A549 (cell line): ENCODE data around the gene SUN1. TPM values are rescaled to one million over a fixed set of nuclear protein-coding genes. Genes with fewer than 3 reads are reported as not detected.
"Not testable (repeated sequence)": the region's sequence is repeated elsewhere in the genome, so short reads cannot be mapped to it uniquely, and the experiment has no call there.

Experiments used
- ATAC-seq, 2 experiments: fragments of 200-7000 bp in 1 of 2; fragments of >200 bp in 1 of 2; cut with Nextera tagmentation in 1 of 2; cut with Tn5 transposase in 1 of 2; 3 replicates each; pipeline versions ENCODE4 v1.8.0 to v1.9.1; 2018 to 2020; ENCODE audit warnings: mild to moderate bottlenecking in 1 of 2, moderate library complexity in 1 of 2
- CTCF ChIA-PET: fragments of 300-600 bp; sonication (Branson Sonifier 250); formaldehyde crosslinking; extraction: SDS; loops from one replicate; lab custom pipeline; 2021; ENCODE audit warnings: antibody characterized with exemption, inconsistent platforms; lab: Yijun Ruan, JAX
- POLR2A ChIA-PET: fragments of 350-600 bp; formaldehyde crosslinking; extraction: SDS; loops from one replicate; lab custom pipeline; 2021; ENCODE audit warnings: antibody characterized with exemption, inconsistent platforms; lab: Yijun Ruan, JAX
- DNase-seq, 2 experiments: peaks; one replicate each; pipeline versions ENCODE4 v3.0.0 to v3.0.0-alpha.2; 2011 to 2016; ENCODE audit warnings: low read depth in 1 of 2, low spot score in 1 of 2
- FAIRE-seq: peaks from 2 replicates; lab custom pipeline; 2011; peaks lifted over from hg19 to GRCh38; lab: Jason Lieb, UNC
- H3K27ac ChIP-seq, 2 experiments: fragments of >200 bp; sonication (Bioruptor Twin); formaldehyde crosslinking; 3 replicates each; pipeline ENCODE4 v1.5.1; 2016 to 2017
- H3K4me1 ChIP-seq: fragments of >200 bp; sonication (Bioruptor Twin); formaldehyde crosslinking; 3 replicates; pipeline ENCODE4 v1.6.1; 2016
- H3K4me2 ChIP-seq: fragments of >200 bp; sonication (Bioruptor Twin); formaldehyde crosslinking; 3 replicates; pipeline ENCODE4 v1.6.1; 2016
- H3K4me3 ChIP-seq: fragments of >200 bp; sonication (Bioruptor Twin); formaldehyde crosslinking; 3 replicates; pipeline ENCODE4 v1.5.1; 2016
- H3K9me3 ChIP-seq: fragments of >200 bp; sonication (Bioruptor Twin); formaldehyde crosslinking; 3 replicates; pipeline ENCODE4 v1.6.1; 2016
- HOXA7 ChIP-seq: fragments of 250-450 bp; sonication (Bioruptor Pico); IDR thresholded peaks from 2 replicates; pipeline ENCODE4 v1.5.0; 2020; ENCODE audit warnings: mild to moderate bottlenecking, moderate library complexity
- KDM5A ChIP-seq: fragments of 200-600 bp; sonication (generic); IDR thresholded peaks from 2 replicates; pipeline ENCODE4 v1.6.1; 2016; ENCODE audit warnings: antibody characterized with exemption, mild to moderate bottlenecking
- WGBS: methylation state at CpG from one replicate; pipeline ENCODE4 v1.1.6; 2017; ENCODE audit errors: missing lambda C conversion rate; 5-methylcytosine and 5-hydroxymethylcytosine counted together
- polyA plus RNA-seq, 4 experiments: library from polyadenylated mRNA; depleted of rRNA in 3 of 4; stranded (reverse); fragments of >200 nt; fragmentation: RNase III in 1 of 4; extraction: RNeasy Plus Mini Kit Qiagen cat#74134 plus additional on column Dnase treatment in 1 of 4; gene quantifications; 2 replicates in 3 of 4; 3 replicates in 1 of 4; pipeline ENCODE4 v1.2.3, GENCODE V29; 2011 to 2017

The SUN1 gene
- polyA plus RNA-seq, 2 of the 4 experiments (the other 2 are of a cell fraction): 60.7 to 130 TPM

DNA sequence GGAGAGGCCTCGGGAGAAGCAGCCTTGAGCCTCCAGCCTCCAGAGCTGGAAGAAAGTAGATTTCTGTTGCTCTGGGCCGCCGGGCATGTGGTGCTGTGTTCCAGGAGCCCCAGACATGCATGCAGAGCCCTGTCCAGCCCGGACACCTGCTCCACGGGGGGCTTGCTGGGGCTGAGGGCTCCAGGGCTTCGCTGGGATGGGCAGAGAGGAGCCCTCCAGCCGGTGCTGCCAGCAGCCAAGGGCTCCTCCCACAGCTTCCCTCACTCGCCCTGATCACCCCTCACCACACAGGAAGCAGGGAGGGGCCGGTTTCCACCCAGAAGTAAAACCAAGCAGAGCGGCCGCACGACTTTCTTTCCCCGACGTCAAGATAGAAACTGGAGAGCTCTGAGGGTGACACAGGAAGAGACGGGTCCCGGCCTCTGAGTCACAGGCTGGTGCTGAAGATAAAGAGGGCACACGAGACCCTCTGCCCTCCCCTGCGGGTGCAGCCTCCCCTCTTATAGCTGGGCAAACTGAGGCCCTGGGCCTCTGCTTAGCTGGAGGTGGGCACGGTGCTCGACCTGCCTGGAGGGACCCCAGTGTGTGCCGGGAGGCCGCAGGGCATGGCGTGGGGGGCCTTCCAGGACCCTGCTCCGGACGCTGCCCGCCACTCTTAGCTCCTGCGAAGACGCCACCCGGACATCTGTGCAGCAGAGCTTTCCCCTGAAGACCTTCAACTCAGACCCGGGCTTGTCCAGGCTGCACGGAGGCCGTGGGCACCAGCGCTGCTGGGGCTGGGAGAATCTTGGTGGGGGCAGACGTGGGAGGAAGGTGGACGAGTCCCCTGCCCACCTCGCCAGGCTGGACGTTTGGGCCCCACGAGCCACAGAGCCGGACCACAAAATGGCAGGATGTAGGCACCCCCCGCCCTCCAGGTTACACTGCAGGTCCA lies 91.1 kb downstream of the SUN1 start:
- POLR2A ChIA-PET: no interaction called here
- CTCF ChIA-PET: interaction anchor here (1.0 to 2.9 kb wide), 3 partner anchors 9 to 70 kb away, joined by 3 to 13 read pairs (median 3); partner anchors contain the start of gene ADAP1
- DNase-seq (no peak), FAIRE-seq (no peak), ATAC-seq (peak in 1 of 2 experiments; percentile 30; a peak in 3 of 6 replicates)
- 0 out of 6 replicates have a peak overlapping the region, but pooled peaks of 1 of the 2 experiments have one; percentile 11 for H3K27ac ChIP-seq
- no peaks in the 10 kb centered on the region for H3K9me3 ChIP-seq
- peaks cover 5% of the 10 kb centered on the region; the same call in 2 of the 3 replicates for H3K4me1 ChIP-seq
- H3K4me3 ChIP-seq: no peak overlapping the region
- no peak overlapping the region for H3K4me2 ChIP-seq
- TF ChIP-seq KDM5A (no peak), HOXA7 (CRISPR knock-in tag) (no peak)
- WGBS: 72% methylated on average over 29 of the region's 40 CpGs

DNA sequence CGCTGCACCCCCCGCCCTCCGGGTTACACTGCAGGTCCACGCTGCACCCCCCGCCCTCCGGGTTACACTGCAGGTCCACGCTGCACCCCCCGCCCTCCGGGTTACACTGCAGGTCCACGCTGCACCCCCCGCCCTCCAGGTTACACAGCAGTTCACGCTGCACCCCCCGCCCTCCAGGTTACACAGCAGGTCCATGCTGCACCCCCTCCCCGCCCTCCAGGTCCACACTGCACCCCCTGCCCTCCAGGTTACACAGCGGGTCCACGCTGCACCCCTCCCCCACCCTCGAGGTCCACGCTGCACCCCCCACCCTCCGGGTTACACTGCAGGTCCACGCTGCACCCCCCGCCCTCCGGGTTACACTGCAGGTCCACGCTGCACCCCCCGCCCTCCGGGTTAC lies 91.8 kb downstream of the SUN1 start:
- H3K4me2 ChIP-seq, H3K9me3 ChIP-seq, H3K27ac ChIP-seq, H3K4me3 ChIP-seq, H3K4me1 ChIP-seq, DNase-seq, FAIRE-seq, POLR2A ChIA-PET, ATAC-seq: not testable (repeated sequence)
- CTCF ChIA-PET: interaction anchor here (1.2 kb wide), 1 partner anchor 30 kb away, joined by 3 read pairs; the partner anchor contains the start of gene ADAP1
- no CpG with 5 or more reads among the region's 25 CpGs for WGBS

Other genes starting within 250 kb of the SUN1 start
- 27.8 and 28.0 TPM in 2 replicates for gene DNAAF5, start 105.8 kb upstream of the SUN1 start, polyA plus RNA-seq (2011; rRNA removed)
- 34.4 to 35.4 TPM (median 34.7 TPM) in 3 replicates for gene DNAAF5, start 105.8 kb upstream of the SUN1 start, polyA plus RNA-seq (2017; fragmentation: RNase III; extraction: RNeasy Plus Mini Kit Qiagen cat#74134 plus additional on column Dnase treatment)
- gene PRKAR1B, start 105.2 kb upstream of the SUN1 start, polyA plus RNA-seq (2011; rRNA removed): 8.5 and 10.1 TPM in 2 replicates
- gene PRKAR1B, start 105.2 kb upstream of the SUN1 start, polyA plus RNA-seq (2017; fragmentation: RNase III; extraction: RNeasy Plus Mini Kit Qiagen cat#74134 plus additional on column Dnase treatment): 32.0 to 35.7 TPM (median 33.7 TPM) in 3 replicates
- 21.5 and 26.1 TPM in 2 replicates for gene GET4, start 44.1 kb downstream of the SUN1 start, polyA plus RNA-seq (2011; rRNA removed)
- gene GET4, start 44.1 kb downstream of the SUN1 start, polyA plus RNA-seq (2017; fragmentation: RNase III; extraction: RNeasy Plus Mini Kit Qiagen cat#74134 plus additional on column Dnase treatment): 35.4 to 37.0 TPM (median 36.0 TPM) in 3 replicates
- gene ADAP1, start 122.2 kb downstream of the SUN1 start, polyA plus RNA-seq (2011; rRNA removed): 1.7 and 2.2 TPM in 2 replicates
- 1.1 to 2.5 TPM (median 1.9 TPM) in 3 replicates for gene ADAP1, start 122.2 kb downstream of the SUN1 start, polyA plus RNA-seq (2017; fragmentation: RNase III; extraction: RNeasy Plus Mini Kit Qiagen cat#74134 plus additional on column Dnase treatment)
- 5.4 and 7.6 TPM in 2 replicates for gene COX19, start 143.1 kb downstream of the SUN1 start, polyA plus RNA-seq (2011; rRNA removed)
- gene COX19, start 143.1 kb downstream of the SUN1 start, polyA plus RNA-seq (2017; fragmentation: RNase III; extraction: RNeasy Plus Mini Kit Qiagen cat#74134 plus additional on column Dnase treatment): 6.2 to 7.1 TPM (median 7.0 TPM) in 3 replicates
- not detected in 2 replicates for gene CYP2W1, start 150.7 kb downstream of the SUN1 start, polyA plus RNA-seq (2011; rRNA removed)
- gene CYP2W1, start 150.7 kb downstream of the SUN1 start, polyA plus RNA-seq (2017; fragmentation: RNase III; extraction: RNeasy Plus Mini Kit Qiagen cat#74134 plus additional on column Dnase treatment): not detected in 3 replicates
- gene GPR146, start 212.1 kb downstream of the SUN1 start, polyA plus RNA-seq (2011; rRNA removed): 0.50 and 0.87 TPM in 2 replicates
- 0.70 to 0.75 TPM (median 0.74 TPM) in 3 replicates for gene GPR146, start 212.1 kb downstream of the SUN1 start, polyA plus RNA-seq (2017; fragmentation: RNase III; extraction: RNeasy Plus Mini Kit Qiagen cat#74134 plus additional on column Dnase treatment)